C4-2B (cell line): ENCODE data around the gene RTP5.

Experiments used
- CTCF ChIP-seq: fragments of 450-650 bp; conservative IDR thresholded peaks from 2 replicates; pipeline ENCODE4 v1.5.1; 2017; ENCODE audit warnings: mild to moderate bottlenecking
- ZFX ChIP-seq: fragments of 450-650 bp; IDR thresholded peaks from 2 replicates; pipeline ENCODE4 v1.6.1; 2017

GRCh38 chr2:241862093-241862492 lies 7.4 kb upstream of the RTP5 start:
- TF ChIP-seq CTCF = no peak
- no peak for TF ChIP-seq ZFX
